PC-3 (cell line): ENCODE results near the gene SDK1. TPM values are rescaled to one million over a fixed set of nuclear protein-coding genes. Genes with fewer than 3 reads are reported as not detected.

Experiments
- ATAC-seq: fragments of 200-7000 bp; cut with Tn5 transposase; 2 replicates; pipeline ENCODE4 v1.9.1; 2020; ENCODE audit warnings: mild to moderate bottlenecking, moderate library complexity
- BruUV-seq: library from RNA; stranded (reverse); fragments of 400-500 nt; replicated peaks from 2 replicates; lab custom pipeline; 2021; lab: Mats Ljungman, UMichigan
- CTCF ChIA-PET: fragments of 300-600 bp; sonication (Branson Sonifier 250); formaldehyde crosslinking; loops from one replicate; lab custom pipeline; 2022; ENCODE audit warnings: antibody characterized with exemption; lab: Charles Lee
- POLR2A ChIA-PET: fragments of 300-600 bp; sonication (Branson Sonifier 250); formaldehyde crosslinking; loops from one replicate; lab custom pipeline; 2022; ENCODE audit warnings: antibody characterized with exemption; ENCODE audit not compliant: unreplicated experiment; lab: Charles Lee
- DNase-seq: peaks from one replicate; pipeline ENCODE4 v3.0.0-alpha.2; 2015
- H2AFZ ChIP-seq: fragments of 300-600 bp; sonication (generic); 2 replicates; pipeline ENCODE4 v1.6.0; 2016; ENCODE audit warnings: antibody characterized with exemption, low read length
- H3F3A ChIP-seq: fragments of 300-600 bp; sonication (generic); one replicate; pipeline ENCODE4 v1.6.0; 2017; ENCODE audit warnings: antibody characterized with exemption, low read length, control low read depth, mild to moderate bottlenecking; ENCODE audit not compliant: unreplicated experiment
- H3K27ac ChIP-seq: fragments of 300-600 bp; sonication (generic); 2 replicates; pipeline ENCODE4 v1.5.1; 2016; ENCODE audit warnings: mild to moderate bottlenecking, low read length
- H3K27me3 ChIP-seq: fragments of 300-600 bp; sonication (generic); 2 replicates; pipeline ENCODE4 v1.6.1; 2016; ENCODE audit warnings: low read length, mixed read lengths
- H3K36me3 ChIP-seq: fragments of 300-600 bp; sonication (generic); 2 replicates; pipeline ENCODE4 v1.6.1; 2016; ENCODE audit warnings: low read depth, mixed run types, low read length, mixed read lengths
- H3K4me1 ChIP-seq: fragments of 300-600 bp; sonication (generic); 2 replicates; pipeline ENCODE4 v1.5.1; 2016; ENCODE audit warnings: low read length; ENCODE audit not compliant: insufficient read depth
- H3K4me2 ChIP-seq: fragments of 300-600 bp; sonication (generic); 2 replicates; pipeline ENCODE4 v1.6.0; 2016; ENCODE audit warnings: low read length
- H3K4me3 ChIP-seq: fragments of 300-600 bp; sonication (generic); 2 replicates; pipeline ENCODE4 v1.5.1; 2016; ENCODE audit warnings: mild to moderate bottlenecking, low read length, mixed read lengths
- H3K79me2 ChIP-seq: fragments of 300-600 bp; sonication (generic); 2 replicates; pipeline ENCODE4 v1.6.1; 2017; ENCODE audit warnings: low read length, mixed read lengths
- H3K9ac ChIP-seq: fragments of 300-600 bp; sonication (generic); 2 replicates; pipeline ENCODE4 v1.6.0; 2016; ENCODE audit warnings: mild to moderate bottlenecking, low read length
- H3K9me2 ChIP-seq: fragments of 300-600 bp; sonication (generic); replicated peaks from 2 replicates; pipeline ENCODE4 v1.6.1; 2016; ENCODE audit warnings: mixed run types, low read length, mixed read lengths
- H3K9me3 ChIP-seq: fragments of 300-600 bp; sonication (generic); 2 replicates; pipeline ENCODE4 v1.6.1; 2016; ENCODE audit warnings: low read length, mixed read lengths
- H4K20me1 ChIP-seq: fragments of 300-600 bp; sonication (generic); 2 replicates; pipeline ENCODE4 v1.6.1; 2016; ENCODE audit warnings: low read length, mixed read lengths
- CTCF ChIP-seq: fragments of 300-600 bp; sonication (generic); conservative IDR thresholded peaks from 2 replicates; pipeline ENCODE4 v1.5.1; 2017; ENCODE audit warnings: antibody characterized with exemption, low read depth, mild to moderate bottlenecking, low read length
- EZH2 ChIP-seq: fragments of 300-600 bp; sonication (generic); IDR thresholded peaks from one replicate; pipeline ENCODE4 v1.6.1; 2017; ENCODE audit warnings: antibody characterized with exemption, mild to moderate bottlenecking, low read length; ENCODE audit not compliant: unreplicated experiment
- EZH2phosphoT487 ChIP-seq: fragments of 300-600 bp; sonication (generic); IDR thresholded peaks from 2 replicates; pipeline ENCODE4 v1.6.1; 2018; ENCODE audit warnings: mild to moderate bottlenecking, antibody characterized with exemption, low read length, borderline replicate concordance
- intact Hi-C: fragments of 100-400 bp; cut with micrococcal nuclease; formaldehyde crosslinking; loops from 2 replicates; pipeline ENCODE4 v1.9.0; 2023
- total RNA-seq: library from RNA; depleted of rRNA; stranded (reverse); fragments of >200 nt; gene quantifications from 2 replicates; pipeline ENCODE4 v1.2.3, GENCODE V29; 2014

Gene SDK1
- total RNA-seq, 1 experiment from 2014 or later, result 2.8 TPM

GRCh38 chr7:3264693-3265339, 36.2 kb upstream of the SDK1 start:
- no peak overlapping the region for H2AFZ ChIP-seq
- BruUV-seq, result no TSS peak
- H3F3A ChIP-seq, result no peaks in the 10 kb centered on the region
- TF ChIP-seq CTCF, result no peak
- no peaks in the 10 kb centered on the region for H3K9me3 ChIP-seq
- no peak overlapping the region for H3K27ac ChIP-seq
- H3K4me2 ChIP-seq, result no peak overlapping the region
- intact Hi-C loops, result no loop called here
- no peak overlapping the region for H3K9ac ChIP-seq
- H3K36me3 ChIP-seq, result no peaks in the 10 kb centered on the region
- H4K20me1 ChIP-seq, result no peaks in the 10 kb centered on the region
- no peak overlapping the region for H3K4me3 ChIP-seq
- peaks cover 18% of the 10 kb centered on the region; the same call in 1 of the 2 replicates for H3K27me3 ChIP-seq
- no peaks in the 10 kb centered on the region for H3K9me2 ChIP-seq
- ATAC-seq (no peak), DNase-seq (no peak)
- no peaks in the 10 kb centered on the region for H3K79me2 ChIP-seq
- ChIA-PET CTCF (no interaction called here), POLR2A (no interaction called here)
- H3K4me1 ChIP-seq, result peaks cover 9% of the 10 kb centered on the region

GRCh38 chr7:3265388-3265787, 35.7 kb upstream of the SDK1 start:
- DNase-seq (no peak), ATAC-seq (no peak)
- ChIA-PET CTCF (no interaction called here), POLR2A (no interaction called here)
- no peak overlapping the region for H3K27ac ChIP-seq
- H3K4me2 ChIP-seq, result no peak overlapping the region
- no peak overlapping the region for H3K4me3 ChIP-seq
- no peaks in the 10 kb centered on the region for H3K9me2 ChIP-seq
- H3K36me3 ChIP-seq, result no peaks in the 10 kb centered on the region
- BruUV-seq, result no TSS peak
- peaks cover 9% of the 10 kb centered on the region for H3K4me1 ChIP-seq
- H3K9ac ChIP-seq, result no peak overlapping the region
- no peaks in the 10 kb centered on the region for H4K20me1 ChIP-seq
- no peaks in the 10 kb centered on the region for H3K9me3 ChIP-seq
- TF ChIP-seq EZH2phosphoT487, result no peak
- TF ChIP-seq EZH2, result no peak
- no peak for TF ChIP-seq CTCF
- intact Hi-C loops, result no loop called here
- no peaks in the 10 kb centered on the region for H3F3A ChIP-seq
- no peak overlapping the region for H2AFZ ChIP-seq
- peaks cover 18% of the 10 kb centered on the region; the same call in 1 of the 2 replicates for H3K27me3 ChIP-seq
- no peaks in the 10 kb centered on the region for H3K79me2 ChIP-seq

GRCh38 chr7:3266240-3266639, 34.8 kb upstream of the SDK1 start:
- ChIA-PET CTCF (no interaction called here), POLR2A (no interaction called here)
- no peaks in the 10 kb centered on the region for H3K79me2 ChIP-seq
- H2AFZ ChIP-seq, result no peak overlapping the region
- intact Hi-C loops, result no loop called here
- H3K4me1 ChIP-seq, result peaks cover 9% of the 10 kb centered on the region
- H3K36me3 ChIP-seq, result no peaks in the 10 kb centered on the region
- no peak for DNase-seq
- no peak overlapping the region for H3K27ac ChIP-seq
- peaks cover 18% of the 10 kb centered on the region; the same call in 1 of the 2 replicates for H3K27me3 ChIP-seq
- H4K20me1 ChIP-seq, result no peaks in the 10 kb centered on the region
- no peak overlapping the region for H3K4me3 ChIP-seq
- no peak for ATAC-seq
- BruUV-seq, result no TSS peak
- H3K9me2 ChIP-seq, result no peaks in the 10 kb centered on the region
- no peak for TF ChIP-seq EZH2phosphoT487
- TF ChIP-seq CTCF, result no peak
- TF ChIP-seq EZH2, result no peak
- H3K9me3 ChIP-seq, result no peaks in the 10 kb centered on the region
- H3K4me2 ChIP-seq, result no peak overlapping the region
- H3F3A ChIP-seq, result no peaks in the 10 kb centered on the region
- no peak overlapping the region for H3K9ac ChIP-seq
